GM19324 (cell line): Measurements from ENCODE around the gene PRKCD.

ENCODE experiments used
- ATAC-seq: cut with Tn5 transposase; IDR thresholded peaks from one replicate; pipeline ENCODE4 v1.9.1; 2021; ENCODE audit warnings: mild to moderate bottlenecking, moderate library complexity; ENCODE audit not compliant: unreplicated experiment, low FRiP score

The PRKCD gene

DNA sequence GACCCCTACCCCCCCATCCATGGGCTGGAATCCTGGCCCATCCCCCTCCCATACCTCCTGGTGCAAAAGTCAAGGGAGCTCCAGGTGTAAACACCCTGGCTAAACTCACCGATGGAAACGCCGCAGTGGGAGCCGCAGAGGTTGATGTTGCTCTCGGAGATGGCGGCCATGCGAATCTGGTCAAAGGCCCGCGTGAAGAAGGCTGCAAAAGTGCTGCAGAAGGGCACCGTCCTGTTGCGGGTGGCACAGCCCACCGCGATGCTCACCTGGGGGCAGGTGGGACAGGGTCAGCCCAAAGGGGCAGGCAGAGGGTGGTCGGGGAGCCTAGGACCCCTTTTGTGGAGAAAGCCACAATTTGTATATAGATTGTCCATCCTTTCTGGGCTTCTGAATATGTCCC, 68.2 kb downstream of the PRKCD start:
- no peak for ATAC-seq

DNA sequence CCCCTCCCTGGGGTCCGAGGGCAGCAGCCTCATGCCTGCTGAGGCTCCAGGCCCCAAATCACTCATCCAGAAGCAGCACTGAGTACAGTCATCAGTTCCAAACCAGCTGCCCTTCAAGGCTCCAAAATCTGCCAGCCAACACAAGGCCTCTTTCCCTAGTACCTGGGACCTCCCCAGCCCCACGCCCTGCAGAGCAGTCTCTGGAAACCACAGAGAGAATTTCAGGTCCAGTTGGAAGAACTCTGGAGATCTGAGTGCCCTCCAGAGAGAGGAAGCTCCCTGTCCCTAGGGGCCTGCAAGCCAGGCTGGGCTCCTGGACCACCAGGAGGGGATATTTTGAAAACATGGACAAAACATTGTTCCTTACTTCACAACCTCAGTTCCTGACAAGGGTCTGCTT, 68.6 kb downstream of the PRKCD start:
- ATAC-seq, result no peak

DNA sequence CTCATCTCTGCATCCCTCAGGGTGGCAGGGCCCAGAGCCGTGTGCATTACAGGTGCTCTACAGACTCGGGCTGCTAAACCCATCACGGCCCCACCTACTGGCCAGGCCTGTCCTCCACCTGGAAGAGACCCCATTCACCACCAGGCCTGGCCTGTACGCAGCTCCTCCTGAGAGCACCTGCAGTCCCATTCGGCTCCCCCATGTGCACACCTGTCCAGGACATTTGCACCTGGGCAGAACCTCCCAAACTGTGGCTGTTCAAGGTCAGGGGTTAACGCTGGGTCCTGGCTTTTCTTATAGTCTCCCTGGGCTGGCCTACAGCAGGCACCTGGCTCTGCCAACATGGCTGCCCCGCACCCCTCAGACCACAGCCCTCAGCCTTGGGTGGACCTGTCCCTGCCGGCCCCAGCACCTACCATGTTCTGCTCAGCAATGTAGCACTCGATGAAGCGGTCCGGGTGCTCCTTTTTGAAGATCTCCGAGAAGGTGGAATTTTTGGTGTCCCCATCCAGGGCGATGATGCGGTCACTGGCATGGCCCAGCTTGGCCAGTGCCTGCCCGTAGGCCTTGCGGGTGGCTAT, 69.1 kb downstream of the PRKCD start:
- no peak for ATAC-seq

- no peak for ATAC-seq
Measured at GRCh38 chr3:53230789-53231188, 69.8 kb downstream of the PRKCD start.

DNA sequence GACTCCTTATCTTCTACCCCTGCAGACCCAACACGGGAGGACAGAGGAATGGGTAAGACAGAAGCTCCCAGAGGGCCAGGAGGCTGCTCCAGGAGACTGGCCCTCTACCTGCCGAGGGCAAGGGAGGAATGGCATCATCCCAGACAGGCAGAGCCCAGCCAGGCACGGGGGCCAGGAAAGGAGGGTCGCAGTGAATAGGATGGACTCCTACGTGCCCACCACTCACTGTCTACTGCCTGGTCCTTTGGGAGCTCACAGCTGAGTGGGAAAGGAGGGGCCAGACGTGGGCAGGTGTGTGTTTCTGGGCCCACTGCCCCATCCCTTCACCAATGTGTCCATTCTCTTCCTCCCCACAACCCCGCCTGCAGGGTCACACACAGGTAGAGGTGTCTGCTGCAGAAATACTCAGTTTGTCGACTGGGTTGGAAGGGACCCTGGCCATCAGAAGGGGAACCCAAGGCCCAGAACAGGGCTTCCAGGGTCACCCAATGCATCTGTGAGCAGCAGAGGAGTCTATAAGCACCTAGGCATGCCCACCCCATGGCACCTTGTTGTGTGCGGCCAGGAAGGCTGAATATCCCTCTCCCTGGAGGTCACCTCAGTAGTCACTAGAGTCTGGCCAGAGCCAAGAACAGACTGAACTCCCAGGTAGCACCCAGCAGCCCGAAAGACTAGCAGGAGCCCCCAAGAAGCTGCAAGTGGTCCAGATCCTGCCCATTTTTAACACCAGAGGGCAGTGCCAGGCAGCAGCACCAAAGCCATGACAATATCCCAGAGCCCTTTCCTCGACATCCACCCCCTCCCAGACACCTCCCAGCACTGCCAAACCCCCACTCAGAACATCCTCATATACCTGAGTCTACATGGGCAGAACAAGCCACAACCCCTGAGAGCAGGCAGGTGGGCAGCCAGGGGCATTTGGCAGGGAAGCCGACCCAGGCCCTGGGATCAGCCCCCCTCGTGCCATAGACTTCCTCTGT, 70.8 kb downstream of the PRKCD start:
- ATAC-seq, result no peak

GRCh38 chr3:53232641-53233377, 71.8 kb downstream of the PRKCD start:
- no peak for ATAC-seq

- no peak for ATAC-seq
Measured at GRCh38 chr3:53234130-53234840, 73.3 kb downstream of the PRKCD start.

DNA sequence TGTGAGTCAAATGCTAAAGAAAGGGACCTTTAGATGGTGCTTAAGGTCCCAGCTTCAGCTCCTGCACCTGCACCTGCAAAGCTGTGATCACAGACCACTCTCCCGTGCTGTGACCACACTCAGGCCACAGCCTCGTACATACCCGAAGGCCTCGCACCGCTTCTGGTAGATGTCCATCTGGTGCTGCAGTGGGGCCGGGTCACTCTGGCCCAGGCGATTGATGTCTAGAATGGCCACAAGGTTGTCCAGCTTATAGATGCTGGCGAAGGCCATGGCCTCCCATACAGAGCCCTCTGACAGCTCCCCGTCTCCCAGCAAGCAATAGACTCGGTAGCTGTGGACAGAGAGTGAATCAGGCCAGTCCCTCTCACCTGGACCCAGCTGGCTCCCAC, 73.8 kb downstream of the PRKCD start:
- ATAC-seq, result no peak

- ATAC-seq, result no peak
Measured at GRCh38 chr3:53235545-53235944, 74.5 kb downstream of the PRKCD start.

- ATAC-seq, result no peak
Measured at GRCh38 chr3:53236112-53236841, 75.3 kb downstream of the PRKCD start.

DNA sequence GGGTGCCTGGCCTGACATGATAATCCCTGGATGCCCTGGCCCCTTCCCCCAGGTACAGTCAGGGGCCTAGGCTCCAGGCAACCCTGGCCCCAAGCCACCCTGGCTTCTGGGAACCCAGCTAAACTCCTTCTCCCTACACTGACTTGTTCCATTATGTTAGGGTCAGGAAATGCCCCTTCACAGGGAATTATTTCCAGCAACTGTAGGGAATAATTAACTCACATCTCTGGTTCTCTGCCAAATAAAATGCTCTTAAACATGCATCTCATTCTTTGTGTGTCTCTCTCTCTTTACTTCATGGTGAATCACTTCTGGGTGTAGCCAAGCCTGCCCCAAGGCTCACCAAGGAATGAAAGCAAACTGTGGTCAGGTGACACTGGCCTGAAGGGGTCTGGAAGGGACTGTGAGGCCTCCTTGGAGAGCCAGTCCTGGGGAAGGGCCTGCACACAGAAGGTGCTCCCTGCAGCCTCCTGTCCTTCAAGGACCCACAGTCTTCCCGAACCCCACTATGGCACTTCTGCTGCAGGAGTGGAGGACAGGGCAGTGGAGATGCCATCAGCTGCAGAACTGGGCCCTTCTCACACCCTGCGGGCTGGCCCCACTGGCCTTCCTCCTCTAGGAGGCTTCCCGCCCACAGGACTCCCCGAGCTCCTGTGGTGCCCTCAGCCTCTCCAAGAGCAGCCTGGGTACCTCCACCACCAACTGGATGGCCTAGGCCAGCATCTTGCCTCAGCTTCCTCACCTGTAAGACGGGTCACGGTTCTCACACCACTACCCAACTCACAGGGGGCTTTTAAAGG, 77.2 kb downstream of the PRKCD start:
- ATAC-seq, result no peak

DNA sequence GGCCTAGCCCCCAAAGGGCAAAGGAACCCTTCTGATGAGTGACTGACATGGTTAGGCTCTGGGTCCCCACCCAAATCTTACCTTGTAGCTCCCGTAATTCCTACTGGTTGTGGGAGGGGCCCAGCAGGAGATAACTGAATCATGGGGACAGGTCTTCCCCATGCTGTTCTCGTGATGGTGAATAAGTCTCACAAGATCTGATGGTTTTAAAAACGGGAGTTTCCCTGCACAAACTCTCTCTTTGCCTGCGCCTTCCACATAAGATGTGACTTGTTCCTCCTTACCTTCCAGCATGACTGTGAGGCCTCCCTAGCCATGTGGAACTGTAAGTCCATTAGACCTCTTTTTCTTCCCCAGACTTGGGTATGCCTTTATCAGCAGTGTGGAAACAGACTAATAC, 77.9 kb downstream of the PRKCD start:
- no peak for ATAC-seq

DNA sequence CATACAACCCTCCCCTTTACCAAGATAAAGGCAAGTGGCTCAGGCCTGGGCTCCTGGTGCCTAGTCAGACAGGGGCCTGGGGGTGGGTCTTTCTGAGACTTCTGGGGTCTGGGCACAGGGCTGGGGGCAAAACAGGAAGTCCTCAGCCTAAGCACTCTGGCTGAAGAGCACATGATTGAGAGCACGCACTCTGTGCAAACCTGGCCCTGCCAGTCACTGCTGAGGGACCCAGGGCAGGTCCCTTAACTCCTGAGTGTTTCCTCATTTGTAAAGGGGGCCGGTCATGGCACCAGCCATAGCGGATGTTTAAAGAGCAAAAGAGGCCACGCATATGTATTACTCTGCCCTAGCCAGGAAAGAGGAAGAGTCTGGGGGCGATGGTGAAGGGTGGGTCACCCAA, 78.8 kb downstream of the PRKCD start:
- ATAC-seq, result no peak

DNA sequence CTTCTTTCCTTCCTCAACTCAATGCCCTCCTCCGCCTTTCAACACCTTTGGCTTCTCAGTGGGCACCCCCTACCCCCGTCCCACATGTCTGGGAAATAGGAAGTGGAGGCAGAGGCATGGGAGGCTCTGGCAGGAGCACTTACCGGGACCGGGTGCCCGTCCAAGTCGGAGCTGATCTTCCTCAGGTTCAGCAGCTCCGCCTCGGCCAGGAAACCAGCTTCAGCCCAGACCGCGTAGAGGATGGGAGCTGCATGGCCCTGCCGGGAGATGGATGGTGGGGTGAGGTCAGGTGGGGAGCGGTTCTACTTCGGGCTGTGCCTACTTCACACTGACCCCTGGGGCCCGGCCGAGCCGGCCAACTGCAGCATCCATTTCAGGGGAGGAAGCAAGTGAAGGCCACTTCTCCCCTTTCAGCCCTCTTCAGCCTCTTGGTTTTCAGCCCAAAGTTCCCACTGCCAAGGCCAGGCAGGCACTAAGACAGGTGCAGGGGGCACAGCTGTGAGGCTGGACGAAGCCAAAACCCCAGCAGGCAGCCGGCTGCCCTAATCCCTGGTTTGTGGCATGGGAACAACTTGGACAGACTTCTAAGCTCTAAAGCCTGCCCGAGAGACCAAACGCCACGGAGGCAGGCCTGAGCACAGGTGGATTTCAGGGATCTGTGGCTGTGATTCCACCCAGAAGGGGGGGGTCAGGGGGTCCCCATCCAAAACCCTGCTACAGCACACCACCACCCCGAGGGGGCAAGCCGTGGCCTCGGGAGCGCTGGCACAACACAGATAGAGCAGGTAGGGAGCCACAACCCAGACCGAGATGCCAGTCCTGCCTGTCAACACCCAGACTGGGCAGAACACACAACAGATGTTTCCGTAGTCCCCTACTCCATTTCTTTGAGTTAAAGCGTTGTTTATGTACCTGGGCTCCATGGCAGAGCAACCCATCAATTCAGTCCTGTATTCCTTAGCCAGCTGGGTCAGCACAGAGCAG, 80.3 kb downstream of the PRKCD start:
- ATAC-seq, result no peak

GRCh38 chr3:53242155-53242554, 81.1 kb downstream of the PRKCD start:
- ATAC-seq, result no peak
